SK-N-SH (cell line): ENCODE data around the gene LCN15. TPM values are rescaled to one million over a fixed set of nuclear protein-coding genes. Genes with fewer than 3 reads are reported as not detected.

Source experiments
- CTCF ChIA-PET: fragments of 300-600, 350-600 bp; formaldehyde crosslinking; extraction: SDS; loops from one replicate; lab custom pipeline; 2021; lab: Yijun Ruan, JAX
- POLR2A ChIA-PET: fragments of 350-600 bp; sonication (Branson Sonifier 250); formaldehyde crosslinking; extraction: SDS; loops from one replicate; lab custom pipeline; 2020; ENCODE audit warnings: antibody characterized with exemption, inconsistent platforms; lab: Yijun Ruan, JAX
- DNase-seq: peaks from one replicate; pipeline ENCODE4 v3.0.0; 2012
- H2AFZ ChIP-seq: fragments of 200-600 bp; sonication (generic); 2 replicates; pipeline ENCODE4 v1.8.1; 2016; ENCODE audit warnings: antibody characterized with exemption, mild to moderate bottlenecking, low read depth
- H3F3A ChIP-seq: fragments of 200-600 bp; sonication (generic); replicated peaks from 2 replicates; pipeline ENCODE3; 2016; ENCODE audit warnings: antibody characterized with exemption, mild to moderate bottlenecking; ENCODE audit not compliant: insufficient read depth
- H3K27ac ChIP-seq, 2 experiments: fragments of 200-500 bp in 1 of 2; fragments of 200-600 bp in 1 of 2; sonication (Bioruptor generic) in 1 of 2; sonication (generic), shearing (Covaris generic) in 1 of 2; 2 replicates each; pipeline versions ENCODE4 v1.5.1 to v1.6.1; 2014 to 2016; ENCODE audit warnings: low read depth in 2 of 2, inconsistent platforms in 1 of 2, low read length in 1 of 2, mild to moderate bottlenecking in 1 of 2, mixed read lengths in 1 of 2
- H3K27me3 ChIP-seq: fragments of 200-600 bp; sonication (generic), shearing (Covaris generic); 2 replicates; pipeline ENCODE4 v1.6.1; 2016; ENCODE audit warnings: mixed run types; ENCODE audit not compliant: insufficient read depth
- H3K36me3 ChIP-seq, 2 experiments: fragments of 200-500 bp in 1 of 2; fragments of 200-600 bp in 1 of 2; sonication (Bioruptor generic) in 1 of 2; sonication (generic) in 1 of 2; replicated peaks in 1 of 2; 2 replicates each; pipeline versions ENCODE3 to v1.5.1; 2014 to 2016; ENCODE audit warnings: low read length in 1 of 2, mild to moderate bottlenecking in 1 of 2; ENCODE audit not compliant: insufficient read depth in 2 of 2, control insufficient read depth in 1 of 2
- H3K4me1 ChIP-seq, 2 experiments: fragments of 200-500 bp in 1 of 2; fragments of 200-600 bp in 1 of 2; sonication (Bioruptor generic) in 1 of 2; sonication (generic), shearing (Covaris generic) in 1 of 2; 2 replicates each; pipeline versions ENCODE4 v1.5.1 to v1.6.1; 2014 to 2016; ENCODE audit warnings: low read depth in 1 of 2, low read length in 1 of 2, mixed run types in 1 of 2; ENCODE audit not compliant: insufficient read depth in 2 of 2, control insufficient read depth in 1 of 2
- H3K4me2 ChIP-seq: fragments of 200-600 bp; sonication (generic), shearing (Covaris generic); 2 replicates; pipeline ENCODE4 v1.6.1; 2017; ENCODE audit warnings: mixed run types
- H3K4me3 ChIP-seq, 2 experiments: fragments of 200-500 bp in 1 of 2; fragments of 200-600 bp in 1 of 2; sonication (Bioruptor generic) in 1 of 2; sonication (generic), shearing (Covaris generic) in 1 of 2; 2 replicates each; pipeline versions ENCODE4 v1.5.1 to v1.8.1; 2014 to 2016; ENCODE audit warnings: low read depth in 2 of 2, inconsistent platforms in 1 of 2, low read length in 1 of 2, mild to moderate bottlenecking in 1 of 2, mixed read lengths in 1 of 2, moderate library complexity in 1 of 2
- H3K79me2 ChIP-seq: fragments of 200-600 bp; sonication (generic); 2 replicates; pipeline ENCODE4 v1.8.1; 2017; ENCODE audit warnings: mild to moderate bottlenecking; ENCODE audit not compliant: insufficient read depth
- H3K9ac ChIP-seq: fragments of 200-600 bp; sonication (generic); 2 replicates; pipeline ENCODE4 v1.6.1; 2017; ENCODE audit warnings: mixed run types
- H3K9me2 ChIP-seq: fragments of 200-600 bp; sonication (generic); 2 replicates; pipeline ENCODE4 v1.6.1; 2017; ENCODE audit warnings: mixed run types
- H3K9me3 ChIP-seq: fragments of 200-600 bp; sonication (generic); 2 replicates; pipeline ENCODE4 v1.6.1; 2017; ENCODE audit warnings: mixed run types, mild to moderate bottlenecking, moderate library complexity
- H4K20me1 ChIP-seq: fragments of 200-600 bp; sonication (generic); 2 replicates; pipeline ENCODE4 v1.6.1; 2017; ENCODE audit warnings: mild to moderate bottlenecking, mixed run types; ENCODE audit not compliant: insufficient read depth
- CHD2 ChIP-seq: fragments of 150-350 bp; IDR thresholded peaks from 2 replicates; pipeline ENCODE4 v1.6.1; 2018; ENCODE audit warnings: low read length; ENCODE audit not compliant: partially characterized antibody
- ELF1 ChIP-seq: IDR thresholded peaks from 2 replicates; pipeline ENCODE4 v1.4.0; 2012
- FOSL2 ChIP-seq: IDR thresholded peaks from 2 replicates; pipeline ENCODE4 v1.4.0; 2012; ENCODE audit warnings: low read depth, mild to moderate bottlenecking, moderate library complexity, borderline replicate concordance
- FOXJ3 ChIP-seq: sonication (generic); formaldehyde crosslinking; IDR thresholded peaks from 2 replicates; pipeline ENCODE4 v1.5.1; 2020; ENCODE audit warnings: mild to moderate bottlenecking, missing genetic modification reagents
- IRF3 ChIP-seq: fragments of 150-350 bp; IDR thresholded peaks from 2 replicates; pipeline ENCODE4 v1.6.1; 2016; ENCODE audit warnings: mild to moderate bottlenecking, low read depth, low read length
- MEF2A ChIP-seq: IDR thresholded peaks from 2 replicates; pipeline ENCODE4 v1.4.0; 2012; ENCODE audit warnings: low read depth, borderline replicate concordance
- MXI1 ChIP-seq: IDR thresholded peaks from 2 replicates; pipeline ENCODE4 v1.6.1; 2012; ENCODE audit warnings: mild to moderate bottlenecking, low read depth, low read length, improper control_type of control experiment
- NFIC ChIP-seq: IDR thresholded peaks from 2 replicates; pipeline ENCODE4 v1.4.0; 2012; ENCODE audit warnings: borderline replicate concordance
- POLR2AphosphoS5 ChIP-seq: IDR thresholded peaks from 2 replicates; pipeline ENCODE4 v1.6.1; 2012; ENCODE audit warnings: low read depth, low read length
- RAD21 ChIP-seq: IDR thresholded peaks from 2 replicates; pipeline ENCODE4 v1.6.1; 2012; ENCODE audit warnings: mild to moderate bottlenecking, low read length
- RCOR1 ChIP-seq: fragments of 150-350 bp; IDR thresholded peaks from 2 replicates; pipeline ENCODE4 v1.6.1; 2017; ENCODE audit warnings: antibody characterized with exemption, low read length
- REST ChIP-seq: IDR thresholded peaks from 2 replicates; pipeline ENCODE4 v1.6.1; 2012; ENCODE audit warnings: mild to moderate bottlenecking, low read depth, low read length, moderate library complexity
- RFX5 ChIP-seq: IDR thresholded peaks from 2 replicates; pipeline ENCODE4 v1.6.1; 2012; ENCODE audit warnings: mild to moderate bottlenecking, improper control_type of control experiment, low read length
- USF2 ChIP-seq: fragments of 150-350 bp; IDR thresholded peaks from 2 replicates; pipeline ENCODE4 v1.6.1; 2017; ENCODE audit warnings: antibody characterized with exemption, low read length, low read depth, borderline replicate concordance
- ZBTB33 ChIP-seq: IDR thresholded peaks from 2 replicates; pipeline ENCODE4 v1.4.0; 2012; ENCODE audit warnings: low read depth, borderline replicate concordance
- WGBS: methylation state at CpG from one replicate; pipeline ENCODE4 v1.1.6; 2017; ENCODE audit warnings: low lambda C conversion rate; 5-methylcytosine and 5-hydroxymethylcytosine counted together
- polyA plus RNA-seq, 3 experiments: library from polyadenylated mRNA; depleted of rRNA; stranded (reverse); fragments of >200 nt; gene quantifications; 2 replicates each; pipeline ENCODE4 v1.2.3, GENCODE V29; 2012

The LCN15 gene
- polyA plus RNA-seq, 1 of the 3 experiments (the other 2 are of a cell fraction) = 0.08 TPM

GRCh38 chr9:136796238-136796774, 32.0 kb upstream of the LCN15 start, which contains the start of gene CCDC183 (continued):
- TF ChIP-seq REST (no peak), NFIC (no peak), ZBTB33 (no peak), MXI1 (no peak), RFX5 (no peak), IRF3 (no peak), ELF1 (no peak), USF2 (no peak), FOXJ3 (CRISPR knock-in tag) (no peak)

- Histone ChIP-seq H3K9me3 (no peaks in the 10 kb centered on the region), H3K4me2 (no peak overlapping the region), H3K4me3 (no peak overlapping the region), H4K20me1 (peaks cover 5% of the 10 kb centered on the region; the same call in 1 of the 2 replicates), H3K4me1 (peaks cover 6 to 54% of the 10 kb centered on the region in 2 experiments), H3K9me2 (no peaks in the 10 kb centered on the region), H3K27ac (no peak overlapping the region), H3F3A (peaks cover 14% of the 10 kb centered on the region), H3K79me2 (peaks cover 11% of the 10 kb centered on the region), H3K36me3 (peaks cover 0 to 9% of the 10 kb centered on the region in 2 experiments), H2AFZ (no peak overlapping the region), H3K9ac (no peak overlapping the region), H3K27me3 (no peaks in the 10 kb centered on the region)
- TF ChIP-seq RCOR1 (no peak), RAD21 (no peak), MEF2A (no peak), MXI1 (no peak), POLR2AphosphoS5 (no peak), REST (no peak), CHD2 (no peak), FOSL2 (no peak)
- no peak for DNase-seq
- ChIA-PET POLR2A (no interaction called here), CTCF (interaction anchor here (1.1 to 5.0 kb wide), 3 partner anchors 35 to 240 kb away, joined by 4 to 36 read pairs (median 4); partner anchors contain the start of gene AJM1)
- 89% methylated on average over 6 of the region's 6 CpGs for WGBS
Observed at GRCh38 chr9:136795000-136795348, 30.7 kb upstream of the LCN15 start.
